Measurements from ENCODE around the gene OR10X1.
A peak's percentile ranks its signal among the peaks of the same experiment; 100 is the strongest.

Gene OR10X1

GRCh38 chr1:158570480-158570879 is 9.2 kb downstream of the OR10X1 start, which contains the start of gene OR6P1:
OR6P1 (minus strand) TSS chr1:158570580; CDS start chr1:158563604, 6,976 bp downstream.
- Histone ChIP-seq H3K9me3 (ENCODE audit: control insufficient read depth, insufficient read depth, low read length) (no peaks in the 10 kb centered on the region), H3K4me3 (ENCODE audit: low read length) (no peak within 1 kb of the TSS), H3K4me1 (ENCODE audit: control insufficient read depth, low read length) (no peaks in the 10 kb centered on the region), H3F3A (ENCODE audit: control insufficient read depth, insufficient read depth) (no peaks in the 10 kb centered on the region), H3K36me3 (ENCODE audit: control insufficient read depth, low read length) (no peaks in the 10 kb centered on the region), H3K79me2 (ENCODE audit: control insufficient read depth, low read length) (no peaks in the 10 kb centered on the region), H3K27me3 (ENCODE audit: control insufficient read depth, low read length) (peaks cover 2% of the 10 kb centered on the region; the same call in 1 of the 2 replicates), H4K20me1 (ENCODE audit: control insufficient read depth, insufficient read depth, low read depth, low read length) (no peaks in the 10 kb centered on the region), H3K4me2 (ENCODE audit: low read length) (no peak within 1 kb of the TSS), H3K27ac (ENCODE audit: low read depth, low read length) (no peak within 1 kb of the TSS), H3K9me2 (replicated peaks; ENCODE audit: control insufficient read depth, low read length) (no peaks in the 10 kb centered on the region)
- TF ChIP-seq, protein P1, sequence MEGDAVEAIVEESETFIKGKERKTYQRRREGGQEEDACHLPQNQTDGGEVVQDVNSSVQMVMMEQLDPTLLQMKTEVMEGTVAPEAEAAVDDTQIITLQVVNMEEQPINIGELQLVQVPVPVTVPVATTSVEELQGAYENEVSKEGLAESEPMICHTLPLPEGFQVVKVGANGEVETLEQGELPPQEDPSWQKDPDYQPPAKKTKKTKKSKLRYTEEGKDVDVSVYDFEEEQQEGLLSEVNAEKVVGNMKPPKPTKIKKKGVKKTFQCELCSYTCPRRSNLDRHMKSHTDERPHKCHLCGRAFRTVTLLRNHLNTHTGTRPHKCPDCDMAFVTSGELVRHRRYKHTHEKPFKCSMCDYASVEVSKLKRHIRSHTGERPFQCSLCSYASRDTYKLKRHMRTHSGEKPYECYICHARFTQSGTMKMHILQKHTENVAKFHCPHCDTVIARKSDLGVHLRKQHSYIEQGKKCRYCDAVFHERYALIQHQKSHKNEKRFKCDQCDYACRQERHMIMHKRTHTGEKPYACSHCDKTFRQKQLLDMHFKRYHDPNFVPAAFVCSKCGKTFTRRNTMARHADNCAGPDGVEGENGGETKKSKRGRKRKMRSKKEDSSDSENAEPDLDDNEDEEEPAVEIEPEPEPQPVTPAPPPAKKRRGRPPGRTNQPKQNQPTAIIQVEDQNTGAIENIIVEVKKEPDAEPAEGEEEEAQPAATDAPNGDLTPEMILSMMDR (IDR thresholded peaks at IDR 0.05; ENCODE audit: low read depth, low read length, poor library complexity, severe bottlenecking): no peak
- no peak for TF ChIP-seq EZH2phosphoT487 (IDR thresholded peaks at IDR 0.05; ENCODE audit: borderline replicate concordance, low read length)

GRCh38 chr1:158564608-158565007 is 15.1 kb downstream of the OR10X1 start:
- no peaks in the 10 kb centered on the region for H3K79me2 ChIP-seq (ENCODE audit: control insufficient read depth, low read length)
- H4K20me1 ChIP-seq (ENCODE audit: control insufficient read depth, insufficient read depth, low read depth, low read length): no peaks in the 10 kb centered on the region
- H3K4me1 ChIP-seq (ENCODE audit: control insufficient read depth, low read length): peaks cover 15% of the 10 kb centered on the region
- no peaks in the 10 kb centered on the region for H3K36me3 ChIP-seq (ENCODE audit: control insufficient read depth, low read length)
- 0 out of 2 replicates have a peak overlapping the region, but pooled peaks have one; percentile 8 for H3K4me3 ChIP-seq (ENCODE audit: low read length)
- no peak for TF ChIP-seq EZH2phosphoT487 (IDR thresholded peaks at IDR 0.05; ENCODE audit: borderline replicate concordance, low read length)
- TF ChIP-seq, protein P1 (IDR thresholded peaks at IDR 0.05; ENCODE audit: low read depth, low read length, poor library complexity, severe bottlenecking): no peak
- H3K27ac ChIP-seq (ENCODE audit: low read depth, low read length): no peak overlapping the region
- H3K9me2 ChIP-seq (replicated peaks; ENCODE audit: control insufficient read depth, low read length): no peaks in the 10 kb centered on the region
- no peaks in the 10 kb centered on the region; the same call in 1 of the 2 replicates for H3K27me3 ChIP-seq (ENCODE audit: control insufficient read depth, low read length)
- H3K4me2 ChIP-seq (ENCODE audit: low read length): peak overlapping the region; percentile 17
- H3F3A ChIP-seq (ENCODE audit: control insufficient read depth, insufficient read depth): no peaks in the 10 kb centered on the region
- no peaks in the 10 kb centered on the region for H3K9me3 ChIP-seq (ENCODE audit: control insufficient read depth, insufficient read depth, low read length)

GRCh38 chr1:158563853-158564252 is 15.8 kb downstream of the OR10X1 start:
- H3K9me3 ChIP-seq (ENCODE audit: control insufficient read depth, insufficient read depth, low read length): no peaks in the 10 kb centered on the region
- no peak overlapping the region for H3K4me3 ChIP-seq (ENCODE audit: low read length)
- H4K20me1 ChIP-seq (ENCODE audit: control insufficient read depth, insufficient read depth, low read depth, low read length): no peaks in the 10 kb centered on the region
- no peak for TF ChIP-seq EZH2phosphoT487 (IDR thresholded peaks at IDR 0.05; ENCODE audit: borderline replicate concordance, low read length)
- TF ChIP-seq, protein P1 (IDR thresholded peaks at IDR 0.05; ENCODE audit: low read depth, low read length, poor library complexity, severe bottlenecking): no peak
- no peaks in the 10 kb centered on the region for H3K27me3 ChIP-seq (ENCODE audit: control insufficient read depth, low read length)
- H3F3A ChIP-seq (ENCODE audit: control insufficient read depth, insufficient read depth): no peaks in the 10 kb centered on the region
- H3K9me2 ChIP-seq (replicated peaks; ENCODE audit: control insufficient read depth, low read length): no peaks in the 10 kb centered on the region
- H3K36me3 ChIP-seq (ENCODE audit: control insufficient read depth, low read length): no peaks in the 10 kb centered on the region
- peak overlapping the region; percentile 17 for H3K4me2 ChIP-seq (ENCODE audit: low read length)
- no peaks in the 10 kb centered on the region for H3K79me2 ChIP-seq (ENCODE audit: control insufficient read depth, low read length)
- no peak overlapping the region for H3K27ac ChIP-seq (ENCODE audit: low read depth, low read length)
- H3K4me1 ChIP-seq (ENCODE audit: control insufficient read depth, low read length): peaks cover 15% of the 10 kb centered on the region
